Measurements from ENCODE around the gene CTNNA3. TPM values are rescaled to one million over a fixed set of nuclear protein-coding genes. Genes with fewer than 3 reads are reported as not detected.

The CTNNA3 gene
- total RNA-seq, 1 experiment from 2014 or later, result 0.32 TPM

- H3K27me3 ChIP-seq (ENCODE audit: insufficient read depth, low read length), result no peaks in the 10 kb centered on the region
- no peaks in the 10 kb centered on the region for H3K9me2 ChIP-seq (ENCODE audit: insufficient read depth)
- CTCF ChIA-PET, result interaction anchor here (2.0 kb wide), 1 partner anchor 586 kb away, joined by 5 read pairs; no protein-coding TSS in a partner anchor
- no peaks in the 10 kb centered on the region for H4K20me1 ChIP-seq (ENCODE audit: insufficient read depth)
- RAD21 ChIA-PET (ENCODE audit: low non-redundant PET in 1 of 2, low total read pairs in 2 of 2, uncharacterized antibody in 2 of 2, unreplicated experiment in 2 of 2), result no interaction called here
- TF ChIP-seq EZH2 (IDR thresholded peaks at IDR 0.05) (no peak), EGR1 (IDR thresholded peaks at IDR 0.05; ENCODE audit: low read depth) (no peak), RAD21 (IDR thresholded peaks at IDR 0.05; ENCODE audit: low read depth) (no peak), SRF (IDR thresholded peaks at IDR 0.05; ENCODE audit: low read depth) (no peak), CBX3 (IDR thresholded peaks at IDR 0.05; ENCODE audit: low read depth) (no peak), REST (IDR thresholded peaks at IDR 0.05; ENCODE audit: low read depth) (no peak), CEBPB (IDR thresholded peaks at IDR 0.05; ENCODE audit: low read depth) (no peak), SIN3A (IDR thresholded peaks at IDR 0.05; ENCODE audit: low read depth) (no peak), CTCF (IDR thresholded peaks at IDR 0.05 in 2 of 3, conservative IDR thresholded peaks at IDR 0.05 in 1 of 3; ENCODE audit: borderline replicate concordance in 1 of 3, insufficient read depth in 1 of 3, low read depth in 2 of 3, low read length in 2 of 3) (no peak), ZFX (IDR thresholded peaks at IDR 0.05) (no peak), EZH2phosphoT487 (IDR thresholded peaks at IDR 0.05; ENCODE audit: borderline replicate concordance) (no peak), YY1 (IDR thresholded peaks at IDR 0.05; ENCODE audit: extremely low read depth, insufficient replicate concordance, low read depth, low read length) (no peak), SP1 (IDR thresholded peaks at IDR 0.05; ENCODE audit: low read depth) (no peak), ZNF274 (IDR thresholded peaks at IDR 0.05; ENCODE audit: low read depth, low read length) (no peak), TCF7L2 (IDR thresholded peaks at IDR 0.05; ENCODE audit: borderline replicate concordance, extremely low read depth, insufficient read depth, insufficient read length) (no peak), MAX (IDR thresholded peaks at IDR 0.05) (no peak), ELF1 (IDR thresholded peaks at IDR 0.05; ENCODE audit: borderline replicate concordance, low read depth) (no peak), FOSL1 (IDR thresholded peaks at IDR 0.05; ENCODE audit: low read depth) (no peak), POLR2A (IDR thresholded peaks at IDR 0.05; ENCODE audit: borderline replicate concordance, extremely low read depth, insufficient read depth, insufficient read length) (no peak)
- no peak for DNase-seq (ENCODE audit: low read depth, low spot score)
- POLR2A ChIA-PET, result no interaction called here
- H3K79me2 ChIP-seq (ENCODE audit: insufficient read depth, low read length), result no peaks in the 10 kb centered on the region
- no TSS peak for BruUV-seq (replicated peaks)
- H3K27ac ChIP-seq (ENCODE audit: low read depth, low read length), result no peak overlapping the region
- H3K9ac ChIP-seq (ENCODE audit: low read length), result no peak overlapping the region
- H3K9me3 ChIP-seq (ENCODE audit: control insufficient read depth in 1 of 2, insufficient read depth in 1 of 2, low read depth in 1 of 2, low read length in 2 of 2), result no peaks in the 10 kb centered on the region
- H2AFZ ChIP-seq (ENCODE audit: low read depth, low read length, poor library complexity, severe bottlenecking), result no peak overlapping the region
- intact Hi-C loops (cut with micrococcal nuclease), result loop anchor here (5.0 to 10.0 kb wide), 2 partner anchors 370 to 1957 kb away; no protein-coding TSS in a partner anchor
- H3K4me1 ChIP-seq (ENCODE audit: control insufficient read depth in 1 of 2, insufficient read depth in 2 of 2, low read length in 2 of 2), result no peaks in the 10 kb centered on the region
- H3K4me2 ChIP-seq (ENCODE audit: low read length), result no peak overlapping the region
- H3K36me3 ChIP-seq (ENCODE audit: control insufficient read depth in 1 of 2, insufficient read depth in 2 of 2, low read length in 2 of 2), result no peaks in the 10 kb centered on the region
- ATAC-seq, result no peak
- no peak overlapping the region for H3K4me3 ChIP-seq (replicated peaks in 1 of 2; ENCODE audit: low read depth in 1 of 2, low read length in 2 of 2)
Measured at GRCh38 chr10:66934711-66935110, 761.3 kb downstream of the CTNNA3 start.
